ENCODE data around the gene GFER.
"Not testable (repeated sequence)": the region's sequence is repeated elsewhere in the genome, so short reads cannot be mapped to it uniquely, and the experiment has no call there.

GFER gene

GRCh38 chr16:1957434-1958142, 26.4 kb upstream of the GFER start:
- not testable (repeated sequence) for DNase-seq

GRCh38 chr16:1958143-1958491, 25.9 kb upstream of the GFER start:
- DNase-seq: not testable (repeated sequence)

DNA sequence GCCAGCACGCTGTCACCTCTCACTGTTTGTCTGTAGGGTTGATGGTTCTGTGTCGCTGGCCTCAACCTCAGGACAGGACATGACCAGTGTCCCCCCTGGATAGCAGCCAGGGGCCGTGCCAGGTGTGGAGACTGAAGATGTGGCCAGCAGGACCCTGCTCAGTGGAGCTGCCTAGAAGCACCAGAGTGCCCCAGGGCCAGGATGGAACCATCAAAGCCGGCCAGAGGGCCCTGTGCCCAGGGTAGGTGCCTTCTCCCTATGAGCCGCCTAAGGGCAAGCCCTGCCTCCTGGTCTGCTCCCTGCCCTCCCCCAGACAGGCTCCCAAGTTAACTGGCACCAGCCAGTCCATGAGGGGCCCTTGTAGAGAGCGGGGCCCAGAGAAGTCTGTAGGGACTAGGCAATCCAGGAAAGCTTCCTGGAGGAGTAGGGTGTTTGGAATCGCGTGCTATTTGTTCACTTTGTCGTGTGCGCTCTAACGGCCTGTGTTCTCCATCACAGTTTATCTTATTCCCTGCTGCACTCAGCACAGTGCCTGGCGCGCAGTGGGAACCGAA, 25.2 kb upstream of the GFER start:
- no peak for DNase-seq

- DNase-seq: peak; percentile 80 to 91 (median 86)
These were observed 24.5 kb upstream of the GFER start, which contains the start of gene NDUFB10 for GRCh38 chr16:1959269-1960039. NDUFB10 (plus strand) TSS chr16:1959538; CDS start chr16:1959625, 87 bp downstream.

- peak in 2 of 5 experiments; percentile 42 to 84 for DNase-seq
These were observed 23.0 kb upstream of the GFER start for GRCh38 chr16:1960665-1961630.

GRCh38 chr16:1961651-1962067, 22.3 kb upstream of the GFER start:
- DNase-seq: peak in 1 of 5 experiments; percentile 88

DNA sequence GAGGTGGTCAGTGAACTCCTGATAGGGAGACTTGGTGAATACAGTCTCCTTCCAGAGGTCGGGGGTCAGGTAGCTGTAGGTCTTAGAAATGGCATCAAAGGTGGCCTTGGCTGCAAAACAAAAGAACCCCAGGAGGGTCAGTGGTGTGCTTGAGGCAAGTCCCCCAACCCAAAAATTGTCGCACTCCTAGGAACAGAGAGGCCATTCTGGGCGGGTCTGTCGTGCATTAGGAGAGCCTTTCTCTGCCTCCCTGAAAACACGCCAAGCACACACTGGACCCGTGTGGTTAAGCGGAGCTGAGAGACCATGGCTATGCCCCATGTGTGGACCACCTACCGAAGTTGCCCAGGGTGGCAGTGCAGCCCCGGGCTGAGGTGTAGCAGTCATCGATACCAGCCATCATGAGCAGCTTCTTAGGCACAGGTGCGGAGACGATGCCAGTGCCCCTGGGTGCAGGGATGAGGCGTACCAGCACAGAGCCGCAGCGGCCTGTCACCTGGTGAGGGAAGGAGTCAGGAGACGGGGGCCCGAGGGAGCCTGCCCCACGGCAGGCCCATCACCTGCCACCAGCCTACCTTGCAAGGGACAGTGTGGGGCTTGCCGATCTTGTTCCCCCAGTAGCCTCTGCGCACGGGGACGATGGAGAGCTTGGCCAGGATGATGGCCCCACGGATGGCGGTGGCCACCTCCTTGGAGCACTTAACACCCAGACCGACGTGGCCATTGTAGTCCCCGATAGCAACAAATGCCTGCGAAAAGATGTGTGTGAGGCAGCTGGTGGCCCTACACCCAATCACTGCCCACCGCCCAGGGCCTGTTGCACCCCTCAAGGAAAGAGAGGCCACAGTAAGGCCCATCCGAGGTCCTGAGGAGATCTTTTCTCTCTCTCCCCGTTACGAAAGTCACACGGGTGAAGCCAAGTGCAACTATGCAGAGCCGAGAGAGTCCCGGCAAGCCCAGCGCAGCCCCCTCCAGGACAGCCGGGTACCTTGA, 21.5 kb upstream of the GFER start:
- not testable (repeated sequence) for DNase-seq

- DNase-seq: peak in 4 of 5 experiments; percentile 18 to 63 (median 34)
These were observed 20.0 kb upstream of the GFER start for GRCh38 chr16:1963806-1964505.

DNA sequence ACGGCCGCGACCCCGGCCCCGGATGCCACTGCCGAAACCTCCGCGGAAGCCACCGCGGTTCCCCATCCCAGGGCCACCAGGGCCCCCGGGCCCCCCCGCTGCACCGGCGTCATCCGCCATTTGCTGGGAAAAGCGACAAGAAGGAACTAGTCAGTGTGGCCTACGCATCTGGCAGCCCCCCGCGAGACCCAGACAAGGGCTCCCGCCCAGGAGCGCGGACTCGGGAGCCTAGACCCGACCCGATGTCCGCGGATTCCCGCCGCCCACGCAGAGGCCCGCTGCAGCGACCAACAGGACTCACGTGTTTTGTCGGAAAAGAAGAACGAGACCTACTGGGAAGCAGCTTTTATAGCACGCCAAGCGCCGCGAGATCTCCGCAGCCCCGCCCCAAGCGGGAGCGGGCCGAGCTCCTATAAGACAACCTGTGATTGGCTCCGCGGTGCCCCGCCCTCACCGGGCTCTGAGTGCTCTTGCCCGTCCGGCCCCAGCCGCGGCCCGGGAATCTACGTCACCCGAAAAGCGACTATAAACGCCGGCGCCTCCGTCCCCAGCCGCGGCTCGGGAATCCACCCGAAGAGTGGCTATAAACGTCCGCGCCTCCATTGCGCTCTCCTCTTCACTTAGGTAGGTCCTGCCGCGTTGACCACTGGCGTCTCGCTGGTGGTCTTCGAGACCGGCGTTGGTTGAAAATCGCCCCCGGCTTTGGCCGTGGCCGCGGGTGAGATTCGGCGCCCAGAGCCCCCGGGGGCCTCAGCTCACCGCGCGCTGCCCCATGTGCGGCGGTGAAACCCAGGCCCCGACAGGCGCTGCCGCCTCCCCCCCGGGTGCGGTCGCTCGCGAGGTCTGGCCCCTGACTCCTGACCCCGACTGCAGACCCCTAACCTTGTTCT, 19.2 kb upstream of the GFER start, which contains the start of gene RPS2:
Gene RPS2 (minus strand): TSS at position 321 of the 890 bp plus-strand sequence. CDS start 201 bp downstream, at position 120.
- DNase-seq: peak; percentile 97 to 100 (median 99)

DNA sequence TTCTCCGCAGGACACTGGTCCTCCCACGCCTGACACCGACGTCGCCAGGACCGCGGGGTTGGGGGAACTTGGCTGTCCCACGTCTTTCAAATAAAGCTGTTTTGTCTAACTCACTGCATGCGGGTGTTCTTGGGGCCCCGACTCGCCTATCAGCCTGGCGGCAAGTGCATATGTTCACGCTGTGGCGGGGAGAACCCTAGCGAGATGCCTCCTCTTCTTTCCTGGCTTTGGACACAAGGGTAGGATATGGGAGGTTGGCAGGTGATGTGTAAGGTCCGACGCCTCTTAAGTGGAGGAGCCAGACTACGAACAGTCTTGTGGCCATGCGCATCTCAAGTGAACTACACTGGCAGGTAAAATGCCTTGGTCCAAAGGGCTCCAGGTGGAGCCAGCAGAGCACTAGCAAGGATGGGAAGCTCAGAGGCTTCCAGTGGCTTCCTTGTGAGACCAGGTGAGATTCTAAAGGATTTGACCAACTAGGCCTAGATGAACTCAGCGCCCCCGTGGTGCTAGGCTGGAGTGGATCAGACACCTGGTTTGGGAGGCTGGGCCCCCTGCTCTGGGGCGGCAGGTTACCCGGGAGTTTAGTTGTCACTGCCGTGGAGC, 18.5 kb upstream of the GFER start:
- DNase-seq: no peak

DNA sequence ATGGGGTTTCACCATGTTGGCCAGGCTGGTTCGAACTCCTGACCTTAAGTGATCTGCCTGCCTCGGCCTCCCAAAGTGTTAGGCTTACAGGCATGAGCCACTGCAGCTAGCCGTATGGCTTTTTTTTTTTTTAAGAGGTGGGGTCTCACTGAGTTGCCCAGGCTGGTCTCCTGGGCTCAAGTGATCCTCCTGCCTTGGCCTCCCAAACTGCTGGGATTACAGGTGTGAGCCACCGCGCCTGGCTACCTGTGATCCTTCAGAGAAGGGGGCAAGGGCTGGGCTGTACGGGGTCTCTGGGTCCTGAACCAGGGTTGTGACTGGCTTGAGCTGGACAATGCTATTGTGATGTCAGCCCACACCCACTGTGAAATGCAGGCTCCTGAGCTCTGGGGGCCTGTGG, 17.5 kb upstream of the GFER start, which contains the start of gene RNF151:
Gene RNF151 (plus strand): TSS at position 397 of the 400 bp plus-strand sequence. CDS start 26 bp downstream, outside the sequence.
- no peak for DNase-seq

DNA sequence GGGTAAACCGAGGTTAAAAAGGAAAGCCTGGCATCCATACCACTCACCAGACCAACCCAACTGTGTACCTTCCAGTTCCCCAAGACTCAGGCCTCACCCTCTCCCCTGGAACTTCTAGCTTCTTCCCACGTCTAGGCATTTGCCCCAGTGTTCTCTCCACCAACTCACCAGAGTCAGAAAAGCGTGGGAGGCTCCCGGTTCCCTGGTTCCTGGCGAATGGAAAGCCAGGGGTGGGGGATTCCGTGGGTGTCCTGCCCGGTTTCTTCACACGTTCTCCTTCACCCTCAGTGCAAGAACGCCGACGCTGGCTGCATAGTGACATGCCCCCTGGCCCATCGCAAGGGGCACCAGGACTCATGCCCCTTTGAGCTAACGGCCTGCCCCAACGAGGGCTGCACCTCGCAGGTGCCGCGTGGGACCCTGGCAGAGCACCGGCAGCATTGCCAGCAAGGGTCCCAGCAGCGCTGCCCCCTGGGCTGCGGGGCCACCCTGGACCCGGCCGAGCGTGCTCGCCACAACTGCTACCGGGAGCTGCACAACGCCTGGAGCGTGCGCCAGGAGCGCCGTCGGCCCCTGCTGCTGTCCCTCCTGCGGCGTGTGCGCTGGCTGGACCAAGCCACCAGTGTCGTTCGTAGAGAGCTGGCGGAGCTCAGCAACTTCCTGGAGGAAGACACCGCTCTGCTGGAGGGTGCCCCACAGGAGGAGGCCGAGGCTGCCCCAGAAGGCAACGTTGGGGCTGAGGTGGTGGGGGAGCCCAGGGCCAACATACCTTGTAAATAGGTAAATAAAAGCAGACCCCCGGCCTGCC, 15.6 kb upstream of the GFER start:
- DNase-seq: no peak

- peak; percentile 93 to 99 (median 96) for DNase-seq
These were observed 12.1 kb upstream of the GFER start, which contains the start of gene TBL3 for GRCh38 chr16:1971796-1972489. TBL3 (plus strand) TSS chr16:1972053; CDS start chr16:1972165, 112 bp downstream.

DNA sequence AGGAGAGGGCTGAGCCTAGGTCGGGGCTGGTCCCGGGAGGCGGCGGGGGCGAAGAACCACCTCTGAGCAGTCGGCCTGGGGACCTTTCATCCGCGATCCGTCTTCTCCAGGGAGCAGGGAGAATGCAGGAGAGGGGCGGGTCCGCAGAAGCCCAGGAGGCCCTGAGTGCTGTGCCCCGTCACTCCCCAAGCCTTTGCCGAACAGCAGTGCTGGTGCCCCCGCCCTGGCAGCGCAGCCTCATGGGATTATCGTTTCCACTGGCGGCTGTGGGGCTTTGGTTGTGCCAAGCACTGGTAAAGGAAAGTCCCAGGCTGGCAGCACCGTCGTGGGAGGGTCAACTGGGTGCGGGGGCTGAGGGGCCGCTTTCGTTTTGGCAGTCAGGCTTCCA, 11.5 kb upstream of the GFER start:
- DNase-seq: no peak

DNA sequence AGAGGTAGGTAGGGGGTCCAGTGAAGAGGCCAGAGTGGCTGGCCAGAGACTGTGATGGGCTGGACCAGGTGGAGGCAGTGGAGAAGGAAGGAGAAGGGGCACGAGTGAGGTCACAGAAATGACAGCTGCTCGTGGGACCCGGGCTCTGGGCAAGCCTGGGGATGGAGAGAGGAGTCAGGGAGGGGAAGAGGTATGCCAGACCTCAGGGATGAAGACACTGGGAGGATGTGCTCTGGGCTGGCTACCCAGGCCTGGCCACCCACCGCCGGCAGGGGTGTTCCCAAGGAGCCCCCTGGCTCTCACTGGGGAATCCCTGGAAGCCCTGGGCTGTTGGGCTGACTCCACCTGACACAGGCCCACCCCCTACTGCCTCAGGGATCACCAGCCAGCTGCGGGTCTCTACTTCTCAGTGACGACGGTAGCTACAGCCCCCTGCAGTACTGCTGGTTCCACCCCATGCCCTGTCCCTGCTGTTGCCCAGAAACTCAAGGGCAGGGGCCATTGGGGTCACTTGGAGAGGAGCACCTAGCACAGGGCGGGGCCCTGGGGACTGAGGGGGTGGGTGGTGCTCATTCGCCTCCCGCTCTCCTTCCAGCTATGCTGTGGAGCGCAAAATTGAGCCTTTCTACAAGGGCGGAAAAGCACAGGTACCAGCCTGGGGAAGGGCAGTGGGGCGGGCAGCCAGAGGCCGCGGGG, 10.4 kb upstream of the GFER start:
- no peak for DNase-seq

Measured in T-helper 2 cell (primary cell).